Measurements from ENCODE around the gene CLDN7.

Gene CLDN7

GRCh38 chr17:7235693-7236665 is 26.3 kb downstream of the CLDN7 start:
- DNase-seq: no peak

GRCh38 chr17:7234083-7234951 is 28.0 kb downstream of the CLDN7 start, which contains the start of gene DVL2:
TSS of gene DVL2 (minus strand) at chr17:7234517. CDS start at chr17:7234262, 255 bp downstream.
- peak; percentile 89 to 91 for DNase-seq

- no peak for DNase-seq
Observed at GRCh38 chr17:7233701-7234082, 28.6 kb downstream of the CLDN7 start.

GRCh38 chr17:7232114-7232513 is 30.2 kb downstream of the CLDN7 start:
- no peak for DNase-seq

GRCh38 chr17:7229504-7229903 is 32.8 kb downstream of the CLDN7 start:
- no peak for DNase-seq

GRCh38 chr17:7228920-7229319 is 33.4 kb downstream of the CLDN7 start:
- no peak for DNase-seq

GRCh38 chr17:7226721-7227710 is 35.3 kb downstream of the CLDN7 start:
- no peak for DNase-seq

GRCh38 chr17:7225711-7226331 is 36.5 kb downstream of the CLDN7 start:
- no peak for DNase-seq

- DNase-seq: no peak
Observed at GRCh38 chr17:7224661-7225111, 37.6 kb downstream of the CLDN7 start.

- no peak for DNase-seq
Observed at GRCh38 chr17:7224110-7224509, 38.2 kb downstream of the CLDN7 start.

- no peak for DNase-seq
Observed at GRCh38 chr17:7223375-7223774, 38.9 kb downstream of the CLDN7 start.

GRCh38 chr17:7222972-7223292 is 39.3 kb downstream of the CLDN7 start:
- DNase-seq: no peak

GRCh38 chr17:7222093-7222971 is 39.9 kb downstream of the CLDN7 start:
- no peak for DNase-seq

GRCh38 chr17:7221278-7222092 is 40.8 kb downstream of the CLDN7 start:
- no peak for DNase-seq

- peak; percentile 41 to 61 for DNase-seq
Observed at GRCh38 chr17:7220593-7221277, 41.5 kb downstream of the CLDN7 start.

GRCh38 chr17:7219812-7220592 is 42.3 kb downstream of the CLDN7 start, which contains the start of the genes ACADVL and DLG4:
TSS of gene ACADVL (plus strand) at chr17:7219938. CDS start at chr17:7219985, 47 bp downstream.
TSS of gene DLG4 (minus strand) at chr17:7219836.
- peak; percentile 73 to 78 for DNase-seq

- DNase-seq: no peak
Observed at GRCh38 chr17:7219229-7219811, 43.0 kb downstream of the CLDN7 start.

GRCh38 chr17:7218758-7219157 is 43.5 kb downstream of the CLDN7 start:
- DNase-seq: no peak
